GM18873 (cell line): Measurements from ENCODE around the gene CHD6.

ENCODE experiments used
- ATAC-seq: cut with Tn5 transposase; IDR thresholded peaks from one replicate; pipeline ENCODE4 v1.9.1; 2021; ENCODE audit warnings: mild to moderate bottlenecking, moderate library complexity, moderate number of reproducible peaks; ENCODE audit not compliant: unreplicated experiment, low FRiP score

The CHD6 gene

GRCh38 chr20:41476013-41476441 is 142.2 kb downstream of the CHD6 start:
- no peak for ATAC-seq

- ATAC-seq = no peak
Observed at GRCh38 chr20:41475503-41475902, 142.7 kb downstream of the CHD6 start.

- no peak for ATAC-seq
Observed at GRCh38 chr20:41470362-41471095, 147.6 kb downstream of the CHD6 start.

GRCh38 chr20:41469868-41470267 is 148.3 kb downstream of the CHD6 start:
- no peak for ATAC-seq

- no peak for ATAC-seq
Observed at GRCh38 chr20:41468994-41469600, 149.1 kb downstream of the CHD6 start.

GRCh38 chr20:41467690-41468089 is 150.5 kb downstream of the CHD6 start:
- no peak for ATAC-seq

GRCh38 chr20:41467220-41467619 is 151.0 kb downstream of the CHD6 start:
- no peak for ATAC-seq

GRCh38 chr20:41463567-41463966 is 154.6 kb downstream of the CHD6 start:
- ATAC-seq = no peak

GRCh38 chr20:41462372-41463161 is 155.6 kb downstream of the CHD6 start:
- ATAC-seq = no peak

GRCh38 chr20:41458761-41459160 is 159.4 kb downstream of the CHD6 start:
- ATAC-seq = no peak

GRCh38 chr20:41457173-41457857 is 160.9 kb downstream of the CHD6 start:
- ATAC-seq = no peak

GRCh38 chr20:41456351-41456750 is 161.8 kb downstream of the CHD6 start:
- no peak for ATAC-seq

- no peak for ATAC-seq
Observed at GRCh38 chr20:41454250-41454649, 163.9 kb downstream of the CHD6 start.

- ATAC-seq = no peak
Observed at GRCh38 chr20:41453010-41453950, 164.9 kb downstream of the CHD6 start.

- ATAC-seq = no peak
Observed at GRCh38 chr20:41452226-41452625, 166.0 kb downstream of the CHD6 start.

GRCh38 chr20:41447006-41447405 is 171.2 kb downstream of the CHD6 start:
- ATAC-seq = no peak

- no peak for ATAC-seq
Observed at GRCh38 chr20:41446456-41446855, 171.7 kb downstream of the CHD6 start.

GRCh38 chr20:41444821-41445220 is 173.4 kb downstream of the CHD6 start:
- no peak for ATAC-seq

- ATAC-seq = no peak
Observed at GRCh38 chr20:41443691-41444090, 174.5 kb downstream of the CHD6 start.

GRCh38 chr20:41440882-41441281 is 177.3 kb downstream of the CHD6 start:
- ATAC-seq = no peak
